ENCODE results near the gene STAT5B.

The STAT5B gene

DNA sequence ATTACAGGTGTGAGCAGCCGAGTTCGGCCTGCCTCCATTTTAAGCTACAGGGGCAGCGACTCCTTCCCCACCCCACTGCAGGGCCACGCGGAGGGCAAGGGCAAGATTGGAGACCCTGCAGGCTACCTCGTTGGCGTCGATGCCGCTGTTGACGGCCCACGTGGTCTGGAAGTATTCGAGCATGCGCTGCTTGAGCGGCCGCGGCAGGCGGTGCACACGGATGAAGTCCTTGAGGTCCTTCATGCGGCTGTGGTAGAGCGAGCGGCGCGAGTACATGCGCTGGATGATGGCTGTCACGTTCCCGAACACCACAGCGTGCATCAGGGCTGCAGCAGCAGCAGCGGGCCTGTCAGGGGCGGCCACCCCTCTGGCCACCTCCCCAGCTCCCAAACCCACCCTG, 106.8 kb downstream of the STAT5B start:
- Histone ChIP-seq H2BK120ac (ENCODE audit: insufficient read depth, low read length, poor library complexity) (no peak overlapping the region), H2BK5ac (ENCODE audit: low read depth, low read length, poor library complexity) (no peak overlapping the region), H3K18ac (ENCODE audit: low read length) (no peak overlapping the region), H2AFZ (ENCODE audit: insufficient read depth, low read length, poor library complexity) (no peak overlapping the region), H4K12ac (ENCODE audit: low read depth, low read length) (no peak overlapping the region), H3K4me3 (ENCODE audit: low read depth, low read length) (no peak overlapping the region), H2BK12ac (ENCODE audit: low read length) (no peak overlapping the region), H3K23ac (ENCODE audit: low read length) (no peak overlapping the region), H3K9me3 (ENCODE audit: insufficient read depth, low read depth, low read length) (peaks cover 5% of the 10 kb centered on the region), H3K4me2 (ENCODE audit: low read length) (no peak overlapping the region), H3K4me1 (ENCODE audit: control insufficient read depth in 1 of 2, insufficient read depth in 2 of 2, low read length in 2 of 2) (peaks cover 0 to 10% of the 10 kb centered on the region in 2 experiments), H3K9ac (ENCODE audit: low read length) (no peak overlapping the region), H3K4ac (ENCODE audit: low read depth, low read length) (no peak overlapping the region), H4K91ac (ENCODE audit: low read depth, low read length) (no peak overlapping the region), H2AK5ac (ENCODE audit: low read length) (no peak overlapping the region), H3K36me3 (ENCODE audit: control insufficient read depth in 1 of 2, insufficient read depth in 2 of 2, low read length in 2 of 2) (no peaks in the 10 kb centered on the region), H3K14ac (ENCODE audit: low read length) (no peak overlapping the region), H3K27ac (ENCODE audit: low read depth, low read length) (no peak overlapping the region), H3K79me2 (ENCODE audit: control insufficient read depth, insufficient read depth, low read length, poor library complexity) (no peaks in the 10 kb centered on the region), H3K27me3 (ENCODE audit: insufficient read depth, low read length) (no peaks in the 10 kb centered on the region), H4K8ac (ENCODE audit: low read depth, low read length) (no peak overlapping the region), H3K79me1 (ENCODE audit: low read length) (no peaks in the 10 kb centered on the region)
- no peak for DNase-seq
- WGBS (ENCODE audit: extremely low coverage, insufficient coverage, insufficient read length), result no CpG with 5 or more reads among the region's 29 CpGs

DNA sequence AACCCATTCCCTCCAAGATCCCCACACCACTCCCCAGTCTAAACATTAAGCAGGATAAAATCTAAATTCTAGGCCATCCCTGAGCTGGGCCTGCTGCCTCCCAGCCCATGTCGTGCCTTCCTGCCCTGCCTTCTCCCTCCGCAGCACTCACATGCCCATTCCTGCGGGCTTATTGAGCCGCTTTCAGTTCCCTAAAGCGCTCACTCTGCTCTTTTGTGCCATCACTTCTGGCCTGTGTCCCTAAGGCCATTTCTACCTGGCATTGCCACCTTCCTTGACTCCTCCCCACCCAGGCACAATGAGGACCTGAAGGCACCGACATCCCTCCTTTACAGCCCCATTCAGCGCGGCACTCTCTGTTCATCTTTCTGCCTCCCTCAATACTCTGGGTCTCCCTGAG, 108.4 kb downstream of the STAT5B start:
- Histone ChIP-seq H3K14ac (ENCODE audit: low read length) (no peak overlapping the region), H3K4me2 (ENCODE audit: low read length) (no peak overlapping the region), H3K9ac (ENCODE audit: low read length) (no peak overlapping the region), H4K8ac (ENCODE audit: low read depth, low read length) (no peak overlapping the region), H3K36me3 (ENCODE audit: control insufficient read depth in 1 of 2, insufficient read depth in 2 of 2, low read length in 2 of 2) (no peaks in the 10 kb centered on the region), H2BK5ac (ENCODE audit: low read depth, low read length, poor library complexity) (no peak overlapping the region), H2AK5ac (ENCODE audit: low read length) (no peak overlapping the region), H3K9me3 (ENCODE audit: insufficient read depth, low read depth, low read length) (peaks cover 6% of the 10 kb centered on the region), H3K23ac (ENCODE audit: low read length) (no peak overlapping the region), H3K18ac (ENCODE audit: low read length) (no peak overlapping the region), H4K12ac (ENCODE audit: low read depth, low read length) (no peak overlapping the region), H3K27ac (ENCODE audit: low read depth, low read length) (no peak overlapping the region), H4K91ac (ENCODE audit: low read depth, low read length) (no peak overlapping the region), H3K4me1 (ENCODE audit: control insufficient read depth in 1 of 2, insufficient read depth in 2 of 2, low read length in 2 of 2) (peaks cover 0 to 10% of the 10 kb centered on the region in 2 experiments), H3K4ac (ENCODE audit: low read depth, low read length) (no peak overlapping the region), H3K79me2 (ENCODE audit: control insufficient read depth, insufficient read depth, low read length, poor library complexity) (no peaks in the 10 kb centered on the region), H2BK120ac (ENCODE audit: insufficient read depth, low read length, poor library complexity) (no peak overlapping the region), H3K79me1 (ENCODE audit: low read length) (no peaks in the 10 kb centered on the region), H2BK12ac (ENCODE audit: low read length) (no peak overlapping the region), H2AFZ (ENCODE audit: insufficient read depth, low read length, poor library complexity) (no peak overlapping the region), H3K27me3 (ENCODE audit: insufficient read depth, low read length) (no peaks in the 10 kb centered on the region), H3K4me3 (ENCODE audit: low read depth, low read length) (no peak overlapping the region)
- no peak for DNase-seq
- no CpG with 5 or more reads among the region's 8 CpGs for WGBS (ENCODE audit: extremely low coverage, insufficient coverage, insufficient read length)

DNA sequence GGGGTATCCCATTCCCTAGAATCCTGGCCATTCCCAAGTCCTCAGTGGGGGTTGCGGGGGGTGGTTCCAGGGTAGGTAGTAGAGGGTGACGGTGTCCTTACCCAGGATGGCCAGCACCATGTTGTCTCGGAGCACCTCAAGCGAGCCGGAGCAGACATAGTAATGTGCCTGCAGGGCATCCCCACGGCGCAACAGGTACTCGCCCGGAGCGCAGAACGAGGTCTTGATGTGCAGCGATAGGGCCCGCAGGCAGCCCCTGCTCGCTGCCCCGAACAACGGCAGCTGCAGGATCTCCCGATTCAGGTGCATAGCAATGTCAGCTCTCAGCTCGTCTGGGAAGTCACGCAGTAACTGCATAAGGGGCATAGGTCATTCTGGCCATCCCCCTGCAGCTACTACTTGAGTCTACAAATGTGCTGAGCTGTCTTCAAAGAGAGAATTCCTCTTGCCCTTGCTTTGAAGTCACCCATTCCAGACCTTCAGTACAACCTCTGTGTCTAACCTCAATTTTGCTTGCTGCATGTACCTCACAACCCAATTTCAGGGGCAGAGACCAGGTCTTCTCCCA, 109.9 kb downstream of the STAT5B start:
- no peak overlapping the region for H2AFZ ChIP-seq (ENCODE audit: insufficient read depth, low read length, poor library complexity)
- no peak overlapping the region for H3K9ac ChIP-seq (ENCODE audit: low read length)
- no peak overlapping the region for H3K4ac ChIP-seq (ENCODE audit: low read depth, low read length)
- no peak overlapping the region for H3K4me2 ChIP-seq (ENCODE audit: low read length)
- no peak overlapping the region for H2BK12ac ChIP-seq (ENCODE audit: low read length)
- H3K27ac ChIP-seq (ENCODE audit: low read depth, low read length), result no peak overlapping the region
- peaks cover 6% of the 10 kb centered on the region for H3K9me3 ChIP-seq (ENCODE audit: insufficient read depth, low read depth, low read length)
- H2AK5ac ChIP-seq (ENCODE audit: low read length), result no peak overlapping the region
- WGBS (ENCODE audit: extremely low coverage, insufficient coverage, insufficient read length), result no CpG with 5 or more reads among the region's 19 CpGs
- no peaks in the 10 kb centered on the region for H3K79me1 ChIP-seq (ENCODE audit: low read length)
- peak; percentile 96 to 97 for DNase-seq
- H2BK5ac ChIP-seq (ENCODE audit: low read depth, low read length, poor library complexity), result no peak overlapping the region
- H3K4me3 ChIP-seq (ENCODE audit: low read depth, low read length), result no peak overlapping the region
- H3K23ac ChIP-seq (ENCODE audit: low read length), result no peak overlapping the region
- no peaks in the 10 kb centered on the region for H3K27me3 ChIP-seq (ENCODE audit: insufficient read depth, low read length)
- H3K18ac ChIP-seq (ENCODE audit: low read length), result no peak overlapping the region
- no peak overlapping the region for H2BK120ac ChIP-seq (ENCODE audit: insufficient read depth, low read length, poor library complexity)
- no peaks in the 10 kb centered on the region for H3K36me3 ChIP-seq (ENCODE audit: control insufficient read depth in 1 of 2, insufficient read depth in 2 of 2, low read length in 2 of 2)
- H4K91ac ChIP-seq (ENCODE audit: low read depth, low read length), result no peak overlapping the region
- no peaks in the 10 kb centered on the region for H3K79me2 ChIP-seq (ENCODE audit: control insufficient read depth, insufficient read depth, low read length, poor library complexity)
- H4K12ac ChIP-seq (ENCODE audit: low read depth, low read length), result no peak overlapping the region
- no peak overlapping the region for H3K14ac ChIP-seq (ENCODE audit: low read length)
- peaks cover 0 to 2% of the 10 kb centered on the region in 2 experiments for H3K4me1 ChIP-seq (ENCODE audit: control insufficient read depth in 1 of 2, insufficient read depth in 2 of 2, low read length in 2 of 2)
- H4K8ac ChIP-seq (ENCODE audit: low read depth, low read length), result no peak overlapping the region

DNA sequence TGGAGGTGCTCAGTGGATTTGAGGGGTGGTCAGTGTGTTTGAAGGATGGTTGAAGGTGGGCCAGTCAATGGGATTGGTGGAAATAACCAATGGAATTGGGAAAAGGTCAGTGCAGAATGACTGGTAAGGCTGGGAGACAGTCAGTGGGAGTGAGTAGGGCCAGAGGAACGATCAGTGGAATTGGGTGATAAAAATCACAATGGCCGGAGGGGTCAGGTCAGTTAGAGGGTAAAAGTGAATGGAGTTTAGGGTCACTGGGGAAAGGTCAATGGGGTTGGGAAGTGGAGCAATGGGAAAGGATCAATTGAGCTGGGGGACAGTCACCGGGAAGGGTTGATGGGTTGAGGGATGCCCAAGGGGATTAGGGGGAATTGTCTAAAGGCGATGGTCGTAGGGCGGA, 110.4 kb downstream of the STAT5B start:
- Histone ChIP-seq H2BK5ac (ENCODE audit: low read depth, low read length, poor library complexity) (no peak overlapping the region), H3K27ac (ENCODE audit: low read depth, low read length) (no peak overlapping the region), H3K79me2 (ENCODE audit: control insufficient read depth, insufficient read depth, low read length, poor library complexity) (no peaks in the 10 kb centered on the region), H3K27me3 (ENCODE audit: insufficient read depth, low read length) (no peaks in the 10 kb centered on the region), H3K23ac (ENCODE audit: low read length) (no peak overlapping the region), H3K4me1 (ENCODE audit: control insufficient read depth in 1 of 2, insufficient read depth in 2 of 2, low read length in 2 of 2) (peaks cover 0 to 2% of the 10 kb centered on the region in 2 experiments), H3K4ac (ENCODE audit: low read depth, low read length) (no peak overlapping the region), H4K91ac (ENCODE audit: low read depth, low read length) (no peak overlapping the region), H3K79me1 (ENCODE audit: low read length) (no peaks in the 10 kb centered on the region), H4K8ac (ENCODE audit: low read depth, low read length) (no peak overlapping the region), H2BK120ac (ENCODE audit: insufficient read depth, low read length, poor library complexity) (no peak overlapping the region), H2BK12ac (ENCODE audit: low read length) (no peak overlapping the region), H3K36me3 (ENCODE audit: control insufficient read depth in 1 of 2, insufficient read depth in 2 of 2, low read length in 2 of 2) (no peaks in the 10 kb centered on the region), H4K12ac (ENCODE audit: low read depth, low read length) (no peak overlapping the region), H3K4me2 (ENCODE audit: low read length) (no peak overlapping the region), H3K9ac (ENCODE audit: low read length) (no peak overlapping the region), H3K14ac (ENCODE audit: low read length) (no peak overlapping the region), H3K4me3 (ENCODE audit: low read depth, low read length) (no peak overlapping the region), H3K9me3 (ENCODE audit: insufficient read depth, low read depth, low read length) (peaks cover 6% of the 10 kb centered on the region), H2AK5ac (ENCODE audit: low read length) (no peak overlapping the region), H3K18ac (ENCODE audit: low read length) (no peak overlapping the region), H2AFZ (ENCODE audit: insufficient read depth, low read length, poor library complexity) (no peak overlapping the region)
- WGBS (ENCODE audit: extremely low coverage, insufficient coverage, insufficient read length), result no CpG with 5 or more reads among the region's 6 CpGs
- peak; percentile 66 to 81 for DNase-seq
